Smooth muscle cell (in vitro differentiated cells): ENCODE data around the gene ERICH3. TPM values are rescaled to one million over a fixed set of nuclear protein-coding genes. Genes with fewer than 3 reads are reported as not detected.

Experiments
- DNase-seq: peaks from one replicate; lab custom pipeline; 2025; ENCODE audit not compliant: unreplicated experiment; lab: John Stamatoyannopoulos, UW
- H2AFZ ChIP-seq: fragments of 200-600 bp; sonication (generic); 2 replicates; pipeline ENCODE4 v1.6.0; 2016; ENCODE audit warnings: antibody characterized with exemption, low read depth, mild to moderate bottlenecking
- H3F3A ChIP-seq: fragments of 200-600 bp; sonication (generic); 2 replicates; pipeline ENCODE4 v1.6.0; 2017; ENCODE audit warnings: antibody characterized with exemption, low read depth
- H3K27ac ChIP-seq: fragments of 200-600 bp; sonication (generic); 2 replicates; pipeline ENCODE4 v1.5.1; 2016; ENCODE audit warnings: low read depth, mild to moderate bottlenecking
- H3K27me3 ChIP-seq: fragments of 200-600 bp; sonication (generic); 2 replicates; pipeline ENCODE4 v1.6.1; 2016; ENCODE audit warnings: low read depth, mild to moderate bottlenecking
- H3K36me3 ChIP-seq: fragments of 200-600 bp; sonication (generic); 2 replicates; pipeline ENCODE4 v1.5.1; 2016; ENCODE audit warnings: low read depth
- H3K4me1 ChIP-seq: fragments of 200-600 bp; sonication (generic); 2 replicates; pipeline ENCODE4 v1.5.1; 2016; ENCODE audit warnings: low read depth
- H3K4me2 ChIP-seq: fragments of 200-600 bp; sonication (generic); 2 replicates; pipeline ENCODE4 v1.6.0; 2016; ENCODE audit warnings: mild to moderate bottlenecking
- H3K4me3 ChIP-seq: fragments of 200-600 bp; sonication (generic); 2 replicates; pipeline ENCODE4 v1.5.1; 2016; ENCODE audit warnings: mild to moderate bottlenecking
- H3K79me2 ChIP-seq: fragments of 200-600 bp; sonication (generic); 2 replicates; pipeline ENCODE4 v1.6.0; 2016; ENCODE audit warnings: low read depth, mild to moderate bottlenecking
- H3K9ac ChIP-seq: fragments of 200-600 bp; sonication (generic); 2 replicates; pipeline ENCODE4 v1.6.0; 2016; ENCODE audit warnings: low read depth
- H3K9me3 ChIP-seq: fragments of 200-600 bp; sonication (generic); replicated peaks from 2 replicates; pipeline ENCODE4 v1.5.1; 2016; ENCODE audit warnings: low read depth
- H4K20me1 ChIP-seq: fragments of 200-600 bp; sonication (generic); 2 replicates; pipeline ENCODE4 v1.6.0; 2016; ENCODE audit warnings: low read depth
- CTCF ChIP-seq: fragments of 200-600 bp; sonication (generic); IDR thresholded peaks from 2 replicates; pipeline ENCODE4 v1.5.1; 2017; ENCODE audit warnings: borderline replicate concordance, mild to moderate bottlenecking, antibody characterized with exemption; ENCODE audit not compliant: insufficient read depth, poor library complexity, severe bottlenecking
- WGBS: methylation state at CpG from one replicate; pipeline ENCODE4 v1.1.7; 2016; ENCODE audit warnings: low lambda C conversion rate; 5-methylcytosine and 5-hydroxymethylcytosine counted together
- polyA plus RNA-seq: library from polyadenylated mRNA; unstranded; fragments of >200 nt; fragmentation: Nextera tagmentation; extraction: Ambion mirVana; gene quantifications from 2 replicates; pipeline ENCODE4 v1.2.1, GENCODE V29; 2016
- total RNA-seq: library from RNA; depleted of rRNA; stranded (reverse); fragments of >200 nt; gene quantifications from 2 replicates; pipeline ENCODE4 v1.2.3, GENCODE V29; 2014

ERICH3 gene
- total and polyA plus RNA-seq, 2 experiments from 2014 or later = not detected

GRCh38 chr1:74684301-74684700 lies 10.7 kb upstream of the ERICH3 start:
- TF ChIP-seq CTCF = no peak
- Histone ChIP-seq H3F3A (no peaks in the 10 kb centered on the region), H3K9me3 (no peaks in the 10 kb centered on the region), H3K9ac (no peak overlapping the region), H3K36me3 (no peaks in the 10 kb centered on the region), H2AFZ (no peak overlapping the region), H4K20me1 (no peaks in the 10 kb centered on the region), H3K27me3 (no peaks in the 10 kb centered on the region), H3K79me2 (no peaks in the 10 kb centered on the region), H3K4me3 (no peak overlapping the region), H3K4me1 (no peaks in the 10 kb centered on the region), H3K27ac (no peak overlapping the region), H3K4me2 (no peak overlapping the region)
- WGBS = 95% methylated on average over 2 of the region's 2 CpGs
- no peak for DNase-seq

- Histone ChIP-seq H3K9ac (no peak overlapping the region), H3K9me3 (no peaks in the 10 kb centered on the region), H3K79me2 (no peaks in the 10 kb centered on the region), H3F3A (no peaks in the 10 kb centered on the region), H3K36me3 (no peaks in the 10 kb centered on the region), H2AFZ (no peak overlapping the region), H4K20me1 (no peaks in the 10 kb centered on the region), H3K4me3 (no peak overlapping the region), H3K27me3 (no peaks in the 10 kb centered on the region), H3K27ac (no peak overlapping the region), H3K4me1 (no peaks in the 10 kb centered on the region), H3K4me2 (no peak overlapping the region)
- TF ChIP-seq CTCF = no peak
- no peak for DNase-seq
Observed at GRCh38 chr1:74683656-74684055, 10.1 kb upstream of the ERICH3 start.

- TF ChIP-seq CTCF = no peak
- no peaks in the 10 kb centered on the region for H3K36me3 ChIP-seq
- no peak overlapping the region for H3K4me3 ChIP-seq
- no peaks in the 10 kb centered on the region for H3K9me3 ChIP-seq
- H3K27ac ChIP-seq = no peak overlapping the region
- no peaks in the 10 kb centered on the region for H3K4me1 ChIP-seq
- H3F3A ChIP-seq = no peaks in the 10 kb centered on the region
- no peak overlapping the region for H3K4me2 ChIP-seq
- H3K9ac ChIP-seq = no peak overlapping the region
- WGBS = 93% methylated on average over 2 of the region's 2 CpGs
- H4K20me1 ChIP-seq = no peaks in the 10 kb centered on the region
- no peaks in the 10 kb centered on the region for H3K79me2 ChIP-seq
- H3K27me3 ChIP-seq = no peaks in the 10 kb centered on the region
- no peak overlapping the region for H2AFZ ChIP-seq
- no peak for DNase-seq
Observed at GRCh38 chr1:74681851-74682250, 8.3 kb upstream of the ERICH3 start.

GRCh38 chr1:74681449-74681848 lies 7.9 kb upstream of the ERICH3 start:
- Histone ChIP-seq H3K27me3 (no peaks in the 10 kb centered on the region), H3K9me3 (no peaks in the 10 kb centered on the region), H3K4me3 (no peak overlapping the region), H3K9ac (no peak overlapping the region), H3K79me2 (no peaks in the 10 kb centered on the region), H3F3A (no peaks in the 10 kb centered on the region), H3K27ac (no peak overlapping the region), H3K4me2 (no peak overlapping the region), H2AFZ (no peak overlapping the region), H3K4me1 (no peaks in the 10 kb centered on the region), H4K20me1 (no peaks in the 10 kb centered on the region), H3K36me3 (no peaks in the 10 kb centered on the region)
- 86% methylated on average over 4 of the region's 4 CpGs for WGBS
- no peak for TF ChIP-seq CTCF
- DNase-seq = no peak
